Chondrocyte (in vitro differentiated cells): Measurements from ENCODE around the gene SH3RF1. TPM values are rescaled to one million over a fixed set of nuclear protein-coding genes. Genes with fewer than 3 reads are reported as not detected.

Experiments used
- DNase-seq: peaks from one replicate; pipeline ENCODE4 v3.0.0; 2021; ENCODE audit warnings: mixed read lengths, low spot score
- H3K27ac Mint-ChIP-seq: one replicate; pipeline ENCODE4 v1.8.0; 2021; ENCODE audit warnings: mild to moderate bottlenecking, moderate library complexity, mixed read lengths; ENCODE audit not compliant: unreplicated experiment
- H3K27me3 Mint-ChIP-seq: 2 replicates; pipeline ENCODE4 v1.8.0; 2021; ENCODE audit warnings: low read depth, mixed read lengths
- H3K36me3 Mint-ChIP-seq: 2 replicates; pipeline ENCODE4 v1.8.0; 2021; ENCODE audit warnings: low read depth, mixed read lengths
- H3K4me1 Mint-ChIP-seq: 2 replicates; pipeline ENCODE4 v1.8.0; 2021; ENCODE audit warnings: low read depth, mild to moderate bottlenecking, mixed read lengths
- H3K4me3 Mint-ChIP-seq: one replicate; pipeline ENCODE4 v1.8.0; 2021; ENCODE audit warnings: mild to moderate bottlenecking, moderate library complexity, mixed read lengths; ENCODE audit not compliant: unreplicated experiment
- H3K9me3 Mint-ChIP-seq: 2 replicates; pipeline ENCODE4 v1.8.0; 2021; ENCODE audit warnings: low read depth, mixed read lengths
- CTCF ChIP-seq: fragments of 200-600 bp; sonication (generic); IDR thresholded peaks from 2 replicates; pipeline ENCODE4 v1.5.0; 2021; ENCODE audit warnings: antibody characterized with exemption, mild to moderate bottlenecking, moderate library complexity
- total RNA-seq: library from RNA; stranded (reverse); gene quantifications from 3 replicates; pipeline ENCODE4 v1.2.1, GENCODE V29; 2021

Gene SH3RF1
- total RNA-seq, 1 donor from 2014 or later: 25.2 TPM

GRCh38 chr4:169114341-169114974 lies 156.3 kb downstream of the SH3RF1 start:
- DNase-seq: no peak
- Mint-ChIP-seq H3K27me3 (no peaks in the 10 kb centered on the region), H3K4me1 (peaks cover 39% of the 10 kb centered on the region), H3K36me3 (peaks cover 27% of the 10 kb centered on the region), H3K27ac (peak overlapping the region; percentile 97), H3K4me3 (no peak overlapping the region), H3K9me3 (no peaks in the 10 kb centered on the region)
- TF ChIP-seq CTCF: no peak

GRCh38 chr4:169110633-169111032 lies 160.1 kb downstream of the SH3RF1 start:
- H3K4me1 Mint-ChIP-seq: peaks cover 9% of the 10 kb centered on the region
- no peak overlapping the region for H3K4me3 Mint-ChIP-seq
- no peak overlapping the region for H3K27ac Mint-ChIP-seq
- no peak for TF ChIP-seq CTCF
- no peaks in the 10 kb centered on the region for H3K27me3 Mint-ChIP-seq
- H3K36me3 Mint-ChIP-seq: peaks cover 32% of the 10 kb centered on the region
- H3K9me3 Mint-ChIP-seq: no peaks in the 10 kb centered on the region
- DNase-seq: no peak

- H3K27ac Mint-ChIP-seq: no peak overlapping the region
- TF ChIP-seq CTCF: no peak
- no peaks in the 10 kb centered on the region for H3K27me3 Mint-ChIP-seq
- DNase-seq: no peak
- H3K36me3 Mint-ChIP-seq: peaks cover 35% of the 10 kb centered on the region
- no peak overlapping the region for H3K4me3 Mint-ChIP-seq
- peaks cover 3% of the 10 kb centered on the region for H3K4me1 Mint-ChIP-seq
- H3K9me3 Mint-ChIP-seq: no peaks in the 10 kb centered on the region
Observed at GRCh38 chr4:169109035-169109675, 161.6 kb downstream of the SH3RF1 start.

DNA sequence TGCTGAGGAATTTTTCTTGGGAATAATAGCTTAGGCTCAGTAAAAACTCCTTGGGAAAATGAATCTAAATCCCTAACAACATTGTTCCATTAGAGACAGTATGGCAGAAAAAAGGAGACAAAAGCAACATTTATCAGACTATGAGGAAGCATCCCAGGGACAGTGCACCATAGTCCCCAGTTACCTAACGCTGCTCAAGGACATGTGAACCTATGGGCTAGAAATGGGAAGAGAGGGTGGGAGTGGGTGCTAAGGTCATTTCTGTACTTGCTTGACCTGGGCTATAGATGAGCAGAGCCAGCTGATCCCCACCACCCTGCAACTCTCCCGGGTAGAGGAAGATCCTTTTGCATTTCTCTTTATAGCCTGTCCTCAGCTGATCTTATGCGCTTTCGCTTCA lies 162.5 kb downstream of the SH3RF1 start:
- Mint-ChIP-seq H3K9me3 (no peaks in the 10 kb centered on the region), H3K4me1 (peaks cover 11% of the 10 kb centered on the region), H3K27me3 (no peaks in the 10 kb centered on the region), H3K27ac (peak overlapping the region; percentile 32), H3K4me3 (no peak overlapping the region), H3K36me3 (peaks cover 29% of the 10 kb centered on the region)
- no peak for TF ChIP-seq CTCF
- no peak for DNase-seq

DNA sequence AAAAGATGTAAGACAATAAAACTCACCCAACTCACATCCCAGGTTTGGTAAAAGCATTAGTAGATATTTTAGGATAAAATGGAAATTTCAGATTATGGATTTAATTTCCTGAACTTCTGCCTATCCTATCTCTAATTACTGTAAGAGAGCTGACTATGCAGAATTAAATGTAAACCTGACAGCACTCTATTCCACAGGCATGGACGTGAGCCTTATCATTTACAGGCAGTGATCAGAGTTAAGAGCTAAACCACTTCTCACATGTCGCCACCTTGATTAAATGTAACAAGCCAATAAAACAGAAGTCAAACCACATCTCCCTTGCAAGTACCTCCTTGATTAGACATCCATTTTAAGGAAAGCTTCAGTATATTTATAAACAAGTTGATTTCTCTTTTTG lies 163.2 kb downstream of the SH3RF1 start:
- H3K27me3 Mint-ChIP-seq: no peaks in the 10 kb centered on the region
- H3K36me3 Mint-ChIP-seq: peaks cover 25% of the 10 kb centered on the region
- H3K4me3 Mint-ChIP-seq: no peak overlapping the region
- H3K9me3 Mint-ChIP-seq: no peaks in the 10 kb centered on the region
- H3K4me1 Mint-ChIP-seq: peaks cover 14% of the 10 kb centered on the region
- no peak for TF ChIP-seq CTCF
- DNase-seq: no peak
- H3K27ac Mint-ChIP-seq: no peak overlapping the region
